ENCODE data around the gene VPS51. TPM values are rescaled to one million over a fixed set of nuclear protein-coding genes. Genes with fewer than 3 reads are reported as not detected.

The VPS51 gene
- total RNA-seq, 1 donor from 2014 or later = 127 TPM

DNA sequence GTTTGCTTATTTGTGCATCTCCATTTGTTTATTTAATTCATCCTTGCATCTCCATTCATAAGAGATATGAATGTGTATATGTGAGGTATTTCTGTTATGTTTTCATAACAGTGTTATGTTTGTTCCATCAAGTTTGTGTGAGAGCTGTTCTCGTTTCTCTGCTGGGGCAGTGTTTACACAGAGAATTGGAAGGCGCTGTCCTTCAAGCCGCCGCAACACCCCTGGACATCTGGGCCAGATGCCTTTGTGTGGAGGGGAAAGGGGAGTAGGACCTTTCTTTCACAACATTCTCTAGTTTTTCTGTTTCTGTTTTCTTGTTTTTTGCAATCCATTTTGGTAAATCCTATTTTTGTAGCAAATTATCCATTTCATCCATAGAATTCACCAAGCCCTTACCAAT is 8.6 kb downstream of the VPS51 start:
- Mint-ChIP-seq H3K27ac (ENCODE audit: unreplicated experiment) (no peak overlapping the region), H3K9me3 (ENCODE audit: unreplicated experiment) (no peaks in the 10 kb centered on the region), H3K27me3 (ENCODE audit: unreplicated experiment) (no peaks in the 10 kb centered on the region), H3K36me3 (ENCODE audit: unreplicated experiment) (peaks cover 4% of the 10 kb centered on the region), H3K4me3 (ENCODE audit: unreplicated experiment) (no peak overlapping the region), H3K4me1 (ENCODE audit: unreplicated experiment) (peaks cover 11% of the 10 kb centered on the region)
- DNase-seq (ENCODE audit: extremely low spot score, unreplicated experiment) = no peak
- TF ChIP-seq, protein P1, sequence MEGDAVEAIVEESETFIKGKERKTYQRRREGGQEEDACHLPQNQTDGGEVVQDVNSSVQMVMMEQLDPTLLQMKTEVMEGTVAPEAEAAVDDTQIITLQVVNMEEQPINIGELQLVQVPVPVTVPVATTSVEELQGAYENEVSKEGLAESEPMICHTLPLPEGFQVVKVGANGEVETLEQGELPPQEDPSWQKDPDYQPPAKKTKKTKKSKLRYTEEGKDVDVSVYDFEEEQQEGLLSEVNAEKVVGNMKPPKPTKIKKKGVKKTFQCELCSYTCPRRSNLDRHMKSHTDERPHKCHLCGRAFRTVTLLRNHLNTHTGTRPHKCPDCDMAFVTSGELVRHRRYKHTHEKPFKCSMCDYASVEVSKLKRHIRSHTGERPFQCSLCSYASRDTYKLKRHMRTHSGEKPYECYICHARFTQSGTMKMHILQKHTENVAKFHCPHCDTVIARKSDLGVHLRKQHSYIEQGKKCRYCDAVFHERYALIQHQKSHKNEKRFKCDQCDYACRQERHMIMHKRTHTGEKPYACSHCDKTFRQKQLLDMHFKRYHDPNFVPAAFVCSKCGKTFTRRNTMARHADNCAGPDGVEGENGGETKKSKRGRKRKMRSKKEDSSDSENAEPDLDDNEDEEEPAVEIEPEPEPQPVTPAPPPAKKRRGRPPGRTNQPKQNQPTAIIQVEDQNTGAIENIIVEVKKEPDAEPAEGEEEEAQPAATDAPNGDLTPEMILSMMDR (IDR thresholded peaks at IDR 0.05) = no peak

DNA sequence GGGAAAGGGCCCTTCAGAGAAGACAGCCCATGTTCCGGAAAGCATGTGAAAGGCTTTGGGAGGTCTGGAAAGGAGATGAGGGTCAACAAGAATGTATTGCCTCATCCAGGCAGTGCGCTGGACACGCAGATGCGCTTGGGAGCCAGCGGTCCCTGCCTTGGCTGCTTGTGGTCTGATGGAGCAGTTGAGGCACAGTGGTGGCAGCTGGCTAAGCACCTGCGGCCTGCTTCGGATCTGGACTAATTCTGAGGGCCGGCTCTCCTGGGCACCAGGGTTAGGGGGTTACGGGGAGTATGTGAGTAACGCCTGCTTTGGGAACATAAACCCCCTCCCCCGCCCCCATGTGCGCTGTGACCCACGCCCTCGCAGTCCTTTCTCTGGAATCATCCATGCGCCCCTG is 11.1 kb downstream of the VPS51 start:
- no peak for DNase-seq (ENCODE audit: extremely low spot score, unreplicated experiment)
- Mint-ChIP-seq H3K9me3 (ENCODE audit: unreplicated experiment) (no peaks in the 10 kb centered on the region), H3K4me3 (ENCODE audit: unreplicated experiment) (no peak overlapping the region), H3K27ac (ENCODE audit: unreplicated experiment) (no peak overlapping the region), H3K36me3 (ENCODE audit: unreplicated experiment) (peaks cover 4% of the 10 kb centered on the region), H3K4me1 (ENCODE audit: unreplicated experiment) (peaks cover 15% of the 10 kb centered on the region), H3K27me3 (ENCODE audit: unreplicated experiment) (no peaks in the 10 kb centered on the region)
- TF ChIP-seq, protein P1 (IDR thresholded peaks at IDR 0.05) = no peak

GRCh38 chr11:65107751-65108468 is 11.9 kb downstream of the VPS51 start:
- H3K27ac Mint-ChIP-seq (ENCODE audit: unreplicated experiment) = no peak overlapping the region
- peaks cover 4% of the 10 kb centered on the region for H3K36me3 Mint-ChIP-seq (ENCODE audit: unreplicated experiment)
- H3K4me1 Mint-ChIP-seq (ENCODE audit: unreplicated experiment) = peaks cover 11% of the 10 kb centered on the region
- TF ChIP-seq, protein P1 (IDR thresholded peaks at IDR 0.05) = no peak
- no peaks in the 10 kb centered on the region for H3K9me3 Mint-ChIP-seq (ENCODE audit: unreplicated experiment)
- H3K4me3 Mint-ChIP-seq (ENCODE audit: unreplicated experiment) = no peak overlapping the region
- no peaks in the 10 kb centered on the region for H3K27me3 Mint-ChIP-seq (ENCODE audit: unreplicated experiment)
- DNase-seq (ENCODE audit: extremely low spot score, unreplicated experiment) = no peak

DNA sequence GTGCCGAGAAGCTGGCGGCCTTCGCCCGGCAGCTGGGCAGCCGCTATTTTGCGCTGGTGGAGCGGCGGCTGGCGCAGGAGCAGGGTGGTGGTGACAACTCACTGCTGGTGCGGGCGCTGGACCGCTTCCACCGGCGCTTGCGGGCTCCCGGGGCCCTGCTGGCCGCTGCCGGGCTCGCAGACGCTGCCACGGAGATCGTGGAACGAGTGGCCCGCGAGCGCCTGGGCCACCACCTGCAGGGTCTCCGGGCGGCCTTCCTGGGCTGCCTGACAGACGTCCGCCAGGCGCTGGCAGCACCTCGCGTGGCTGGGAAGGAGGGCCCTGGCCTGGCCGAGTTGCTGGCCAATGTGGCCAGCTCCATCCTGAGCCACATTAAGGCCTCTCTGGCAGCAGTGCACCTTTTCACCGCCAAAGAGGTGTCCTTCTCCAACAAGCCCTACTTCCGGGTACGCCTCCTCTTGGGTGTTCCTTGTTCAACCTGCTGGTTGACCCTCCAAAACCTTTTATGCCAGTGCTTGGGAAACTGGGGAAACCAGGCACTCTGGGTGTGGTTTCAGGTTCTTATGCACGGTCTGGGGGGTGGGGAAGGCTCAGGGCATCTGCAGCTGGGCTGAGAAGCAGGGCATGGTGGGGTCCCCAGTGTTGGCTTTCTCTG is 12.6 kb downstream of the VPS51 start:
- no peak overlapping the region for H3K4me3 Mint-ChIP-seq (ENCODE audit: unreplicated experiment)
- no peaks in the 10 kb centered on the region for H3K27me3 Mint-ChIP-seq (ENCODE audit: unreplicated experiment)
- no peak overlapping the region for H3K27ac Mint-ChIP-seq (ENCODE audit: unreplicated experiment)
- DNase-seq (ENCODE audit: extremely low spot score, unreplicated experiment) = no peak
- peaks cover 17% of the 10 kb centered on the region for H3K4me1 Mint-ChIP-seq (ENCODE audit: unreplicated experiment)
- H3K9me3 Mint-ChIP-seq (ENCODE audit: unreplicated experiment) = no peaks in the 10 kb centered on the region
- TF ChIP-seq, protein P1 (IDR thresholded peaks at IDR 0.05) = no peak
- peaks cover 4% of the 10 kb centered on the region for H3K36me3 Mint-ChIP-seq (ENCODE audit: unreplicated experiment)

All from osteocyte (in vitro differentiated cells).